HUES6 (cell line): ENCODE measurements around the gene WNT9A.
A peak's percentile ranks its signal among the peaks of the same experiment; 100 is the strongest.
"Not testable (repeated sequence)": the region's sequence is repeated elsewhere in the genome, so short reads cannot be mapped to it uniquely, and the experiment has no call there.

Source experiments
- H3K27ac ChIP-seq: 2 replicates; pipeline ENCODE4 v1.7.0; 2013; ENCODE audit warnings: low read depth, mild to moderate bottlenecking, low read length, inconsistent platforms
- H3K27me3 ChIP-seq: 2 replicates; pipeline ENCODE4 v1.6.1; 2013; ENCODE audit warnings: low read length; ENCODE audit not compliant: control insufficient read depth, insufficient read depth
- H3K36me3 ChIP-seq: 2 replicates; pipeline ENCODE4 v1.6.1; 2013; ENCODE audit warnings: low read length; ENCODE audit not compliant: control insufficient read depth, insufficient read depth
- H3K4me1 ChIP-seq: 2 replicates; pipeline ENCODE4 v1.6.1; 2013; ENCODE audit warnings: low read length; ENCODE audit not compliant: control insufficient read depth, insufficient read depth
- H3K4me3 ChIP-seq: 2 replicates; pipeline ENCODE4 v1.5.1; 2013; ENCODE audit warnings: low read depth, low read length
- H3K9ac ChIP-seq: one replicate; pipeline ENCODE4 v1.6.1; 2013; ENCODE audit warnings: mild to moderate bottlenecking, low read length
- H3K9me3 ChIP-seq: 2 replicates; pipeline ENCODE4 v1.6.1; 2013; ENCODE audit warnings: low read depth, low read length; ENCODE audit not compliant: control insufficient read depth, insufficient read depth

The WNT9A gene

DNA sequence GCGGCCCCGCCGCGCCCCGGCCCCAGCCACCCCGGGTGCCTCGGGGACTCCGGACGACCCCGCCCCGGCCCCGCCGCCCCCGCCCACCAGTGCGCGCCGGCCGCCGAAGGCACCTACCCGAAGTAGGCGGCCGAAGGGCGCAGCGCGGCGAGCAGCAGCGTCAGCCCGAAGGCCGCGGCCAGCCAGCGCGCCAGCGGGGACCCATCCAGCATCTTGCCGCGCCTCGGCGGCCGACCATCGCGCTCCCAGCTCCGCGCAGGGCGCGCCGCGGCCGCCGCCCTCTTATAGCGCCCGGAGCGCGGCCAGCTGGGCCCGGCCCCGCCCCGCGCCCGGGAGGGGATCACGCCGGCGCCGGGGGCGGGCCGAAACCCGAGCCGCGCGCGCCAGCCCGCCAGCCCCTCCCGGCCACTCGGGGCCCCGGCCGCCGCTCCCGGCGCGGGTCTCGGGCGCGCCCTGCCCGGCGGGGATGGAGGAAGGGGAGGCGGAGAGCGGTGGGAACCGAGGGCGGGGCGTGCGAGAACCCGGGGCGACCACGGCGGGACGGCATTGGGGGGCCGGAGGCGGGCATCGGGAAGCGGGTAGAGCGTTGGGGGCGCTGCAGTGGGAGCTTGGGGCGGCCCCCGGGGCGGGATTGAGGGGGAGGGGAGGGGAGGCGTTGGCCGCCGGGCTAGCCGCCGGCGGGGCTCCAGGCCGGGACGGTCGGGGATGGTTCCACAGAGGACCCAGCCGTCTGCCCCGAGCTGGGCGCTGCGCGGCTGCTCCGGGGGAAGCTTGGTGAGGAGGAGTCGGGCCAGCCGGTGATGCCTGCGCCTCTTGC is at the start of gene WNT9A:
Gene WNT9A, minus strand, starts transcription at position 257 of the 817 bp plus-strand sequence. Its CDS starts 45 bp downstream, at position 212.
- Histone ChIP-seq H3K27me3 (peaks cover 25% of the 10 kb centered on the region), H3K9ac (peak within 1 kb of the TSS; percentile 79), H3K36me3 (no peaks in the 10 kb centered on the region), H3K4me3 (peak within 1 kb of the TSS; percentile 76), H3K27ac (no peak within 1 kb of the TSS), H3K9me3 (no peaks in the 10 kb centered on the region), H3K4me1 (peaks cover 33% of the 10 kb centered on the region)

- Histone ChIP-seq H3K4me3 (no peak overlapping the region), H3K27me3 (peaks cover 50% of the 10 kb centered on the region), H3K9me3 (peaks cover 10% of the 10 kb centered on the region; the same call in 1 of the 2 replicates), H3K27ac (no peak overlapping the region), H3K9ac (no peak overlapping the region), H3K4me1 (no peaks in the 10 kb centered on the region), H3K36me3 (no peaks in the 10 kb centered on the region)
Observed at GRCh38 chr1:227996187-227996950, 48.6 kb upstream of the WNT9A start.

GRCh38 chr1:227994632-227995300 is 47.0 kb upstream of the WNT9A start:
- Histone ChIP-seq H3K36me3 (no peaks in the 10 kb centered on the region), H3K27me3 (peaks cover 34% of the 10 kb centered on the region), H3K4me3 (no peak overlapping the region), H3K9me3 (peaks cover 10% of the 10 kb centered on the region; the same call in 1 of the 2 replicates), H3K27ac (no peak overlapping the region), H3K9ac (no peak overlapping the region), H3K4me1 (no peaks in the 10 kb centered on the region)

- Histone ChIP-seq H3K36me3 (no peaks in the 10 kb centered on the region), H3K27me3 (no peaks in the 10 kb centered on the region), H3K4me3 (no peak overlapping the region), H3K9ac (no peak overlapping the region), H3K27ac (no peak overlapping the region), H3K4me1 (no peaks in the 10 kb centered on the region), H3K9me3 (no peaks in the 10 kb centered on the region)
Observed at GRCh38 chr1:227987181-227987580, 39.4 kb upstream of the WNT9A start.

DNA sequence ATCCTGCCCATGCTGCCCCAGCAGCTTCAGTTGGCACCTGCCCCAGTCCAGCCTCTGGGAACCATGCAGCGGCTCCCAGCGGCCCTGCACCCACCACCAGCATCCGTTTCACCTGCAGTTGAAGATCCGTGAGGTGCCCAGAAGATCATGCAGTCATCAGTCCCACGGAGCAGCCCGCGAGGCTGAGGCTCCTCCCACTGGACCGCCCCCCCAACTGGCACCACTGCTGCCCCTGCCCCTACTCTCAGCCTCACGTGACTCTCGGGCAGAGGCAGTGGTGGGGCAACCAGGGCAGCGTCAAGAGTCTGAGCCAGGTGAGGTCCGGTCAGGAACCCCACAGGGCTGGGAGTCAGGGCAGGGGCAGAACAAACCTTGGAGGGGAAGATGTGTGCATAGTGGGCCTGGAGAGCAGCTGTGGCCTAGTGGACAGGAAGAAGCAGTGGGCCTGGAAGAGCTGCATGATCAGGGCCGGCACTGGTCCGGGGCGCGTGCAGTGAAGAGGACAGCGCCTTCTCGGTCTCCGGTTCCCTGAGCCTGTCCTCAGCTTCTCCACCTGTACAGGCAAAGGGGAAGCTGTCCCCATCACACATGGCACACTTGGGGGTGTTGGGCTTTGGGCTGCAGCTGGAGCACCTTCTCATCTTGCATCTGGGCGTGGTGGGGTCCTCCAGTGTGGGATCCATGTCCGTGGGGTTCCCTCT is 28.0 kb upstream of the WNT9A start:
- H3K27me3 ChIP-seq, H3K9ac ChIP-seq, H3K4me1 ChIP-seq, H3K4me3 ChIP-seq, H3K36me3 ChIP-seq, H3K9me3 ChIP-seq, H3K27ac ChIP-seq: not testable (repeated sequence)

DNA sequence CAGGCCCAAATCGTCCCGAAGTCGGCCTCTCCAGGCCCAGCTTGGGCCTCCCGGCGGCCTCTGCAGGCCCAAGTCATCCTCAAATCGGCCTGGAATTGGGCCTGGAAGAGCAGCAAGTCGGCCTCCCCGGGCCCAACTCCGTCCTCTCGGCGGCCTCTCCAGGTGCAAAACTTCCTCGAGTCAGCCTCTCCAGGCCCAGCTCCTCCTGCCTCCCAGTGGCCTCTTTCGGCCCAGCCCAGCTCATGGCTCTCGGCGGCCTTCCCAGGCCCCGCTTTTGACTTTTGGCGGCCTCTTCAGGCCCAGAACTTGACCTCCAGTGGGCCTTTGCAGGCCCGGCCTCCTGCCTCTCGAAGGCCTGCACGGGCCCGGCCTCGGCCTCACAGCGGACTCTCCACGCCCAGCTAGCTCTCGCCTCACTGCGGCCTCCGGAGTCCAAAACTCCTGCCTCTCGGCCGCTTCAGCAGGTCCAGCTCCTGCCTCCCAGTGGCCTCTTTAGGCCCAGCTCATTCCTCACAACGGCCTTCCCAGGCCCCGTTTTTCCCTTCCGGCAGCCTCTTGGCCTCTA is 26.1 kb upstream of the WNT9A start:
- H3K4me1 ChIP-seq, H3K27me3 ChIP-seq, H3K36me3 ChIP-seq, H3K9ac ChIP-seq, H3K4me3 ChIP-seq, H3K27ac ChIP-seq, H3K9me3 ChIP-seq: not testable (repeated sequence)

GRCh38 chr1:227972843-227973374 is 25.2 kb upstream of the WNT9A start:
- not testable (repeated sequence) for H3K27me3 ChIP-seq, H3K9ac ChIP-seq, H3K9me3 ChIP-seq, H3K27ac ChIP-seq, H3K4me3 ChIP-seq, H3K36me3 ChIP-seq, H3K4me1 ChIP-seq

GRCh38 chr1:227972283-227972679 is 24.5 kb upstream of the WNT9A start:
- not testable (repeated sequence) for H3K27ac ChIP-seq, H3K9ac ChIP-seq, H3K4me1 ChIP-seq, H3K4me3 ChIP-seq, H3K27me3 ChIP-seq, H3K36me3 ChIP-seq, H3K9me3 ChIP-seq

GRCh38 chr1:227971643-227972282 is 24.0 kb upstream of the WNT9A start:
- not testable (repeated sequence) for H3K27ac ChIP-seq, H3K27me3 ChIP-seq, H3K4me1 ChIP-seq, H3K4me3 ChIP-seq, H3K9ac ChIP-seq, H3K9me3 ChIP-seq, H3K36me3 ChIP-seq

DNA sequence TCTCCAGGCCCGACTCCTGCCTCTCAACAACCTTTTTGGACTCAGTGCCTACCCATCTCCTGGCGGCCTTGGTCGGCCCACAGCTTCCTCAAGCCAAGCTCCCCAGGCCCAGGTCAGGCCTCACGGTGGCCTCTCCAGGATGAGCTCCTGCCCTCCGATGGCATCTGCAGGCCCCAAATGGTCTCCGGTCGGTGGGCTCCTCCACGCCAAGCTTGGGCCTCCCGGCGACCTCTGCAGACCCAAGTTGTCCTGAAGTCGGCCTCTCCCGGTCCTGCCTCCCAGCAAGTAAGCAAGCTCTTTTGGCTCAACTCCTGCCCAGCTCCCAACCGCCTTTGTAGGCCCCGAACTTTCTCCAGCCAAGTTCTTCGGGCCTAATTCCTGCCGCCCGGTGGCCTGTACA is 23.5 kb upstream of the WNT9A start:
- not testable (repeated sequence) for H3K27me3 ChIP-seq, H3K9me3 ChIP-seq, H3K4me3 ChIP-seq, H3K27ac ChIP-seq, H3K36me3 ChIP-seq, H3K4me1 ChIP-seq, H3K9ac ChIP-seq
